GM18861 (cell line): ENCODE measurements around the gene TPP2.

Experiments
- ATAC-seq: cut with Tn5 transposase; IDR thresholded peaks from one replicate; pipeline ENCODE4 v1.9.1; 2021; ENCODE audit not compliant: unreplicated experiment

Gene TPP2

GRCh38 chr13:102593466-102593865 is 3.3 kb upstream of the TPP2 start:
- no peak for ATAC-seq

DNA sequence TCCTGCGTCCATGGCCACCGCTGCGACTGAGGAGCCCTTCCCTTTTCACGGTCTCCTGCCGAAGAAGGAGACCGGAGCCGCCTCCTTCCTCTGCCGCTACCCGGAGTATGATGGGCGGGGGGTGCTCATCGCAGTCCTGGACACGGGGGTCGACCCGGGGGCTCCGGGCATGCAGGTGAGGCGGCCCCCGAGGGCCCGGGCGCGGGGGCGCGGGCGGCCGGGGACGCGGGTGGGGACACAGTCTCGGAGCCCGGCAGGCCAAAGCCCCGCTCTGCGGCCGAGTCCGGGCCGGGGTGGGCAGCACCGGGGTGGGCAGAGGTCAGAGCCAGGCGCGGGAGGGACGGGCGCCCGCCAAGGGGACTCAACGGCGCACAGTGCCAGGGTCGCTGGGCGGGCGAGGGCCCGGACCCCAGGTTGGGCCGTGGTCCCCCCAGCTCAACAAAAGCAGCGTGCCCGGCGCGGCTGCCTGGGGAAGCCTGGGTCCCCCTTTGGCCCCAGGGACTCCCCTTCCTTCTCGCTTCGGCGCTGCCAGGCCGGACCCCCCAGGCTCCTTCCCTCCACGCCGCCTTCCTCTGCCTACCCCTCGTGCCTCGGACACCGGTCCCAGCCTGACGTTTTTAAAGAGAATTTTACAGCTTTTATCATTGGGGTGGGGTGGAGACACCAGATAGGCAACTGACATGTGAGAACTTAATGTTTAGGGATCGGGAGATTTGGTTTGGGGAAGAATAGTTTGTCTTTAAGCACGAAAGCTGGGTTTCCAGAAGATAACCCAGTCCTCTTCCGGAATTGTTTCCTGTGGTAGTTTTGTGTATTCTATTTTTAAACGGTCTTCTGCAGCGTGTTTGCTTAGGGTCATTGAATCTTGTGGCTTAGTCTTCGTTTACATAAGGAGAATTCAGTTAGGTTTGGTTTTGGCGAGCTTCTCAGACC is 509 bp downstream of the TPP2 start:
- peak; percentile 17 for ATAC-seq

- ATAC-seq: no peak
These were observed 1.3 kb downstream of the TPP2 start for GRCh38 chr13:102598061-102598460.

DNA sequence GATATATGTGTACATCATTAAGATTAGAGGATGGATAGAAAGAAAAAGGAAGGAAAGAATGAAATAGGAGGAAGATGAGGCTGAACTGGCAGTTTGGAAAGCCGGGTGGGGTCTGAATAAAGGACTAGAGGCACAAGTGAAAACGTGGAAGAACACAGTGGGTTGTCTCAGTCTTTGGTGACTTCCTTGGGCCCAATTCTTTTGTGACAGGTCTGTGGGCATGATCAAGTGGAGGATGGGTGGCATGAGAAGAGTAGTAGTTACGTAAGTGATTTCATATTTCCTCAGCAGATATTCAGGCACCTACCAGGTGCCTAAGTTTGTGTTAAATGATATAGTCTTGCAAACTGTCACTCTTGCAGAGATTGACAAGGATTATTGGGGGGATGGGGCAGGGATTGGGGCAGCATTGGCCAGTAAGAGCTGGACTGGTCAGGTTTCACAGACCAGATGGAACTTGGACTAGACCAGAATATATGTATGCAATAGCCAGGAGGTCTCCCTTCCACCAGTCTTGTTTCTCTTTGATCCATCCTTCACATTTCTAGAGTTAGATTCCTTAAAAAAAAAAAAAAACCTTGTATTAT is 2.7 kb downstream of the TPP2 start:
- ATAC-seq: no peak

- ATAC-seq: no peak
These were observed 9.9 kb downstream of the TPP2 start for GRCh38 chr13:102606537-102607309.

DNA sequence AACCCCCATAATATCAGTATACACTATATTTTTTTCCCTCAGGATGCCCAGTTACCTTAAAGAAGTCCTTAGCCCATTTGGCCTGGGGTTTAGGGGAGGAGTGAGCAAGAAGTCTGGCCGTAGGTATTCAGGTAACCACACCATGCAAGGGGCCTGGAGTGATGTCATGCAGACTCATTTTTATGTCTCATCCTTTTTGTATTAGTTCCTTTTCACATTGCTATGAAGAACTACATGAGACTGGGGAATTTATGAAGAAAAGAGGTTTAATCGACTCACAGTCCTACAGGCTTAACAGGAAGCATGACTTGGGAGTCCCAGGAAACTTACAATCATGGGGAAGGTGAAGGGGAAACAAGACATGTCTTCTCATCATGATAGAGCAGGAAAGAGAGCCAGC is 12.2 kb downstream of the TPP2 start:
- no peak for ATAC-seq

DNA sequence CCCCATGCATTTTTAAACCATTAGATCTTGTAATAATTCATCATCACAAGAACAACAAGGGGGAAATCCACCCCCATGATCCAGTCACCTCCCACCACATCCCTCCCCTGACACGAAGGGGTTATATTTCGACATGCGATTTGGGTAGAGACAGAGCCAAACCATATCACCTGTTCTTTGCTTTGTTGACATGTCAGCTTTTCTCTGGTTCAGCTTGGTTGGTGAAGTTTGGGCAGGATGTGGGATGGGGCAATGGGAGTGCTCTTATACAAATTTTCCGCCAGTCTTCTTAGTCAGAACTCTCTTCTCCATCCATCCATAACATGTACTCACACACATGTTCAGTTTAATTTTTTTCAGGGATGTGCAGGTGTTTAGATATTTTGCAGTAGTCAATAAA is 12.9 kb downstream of the TPP2 start:
- ATAC-seq: no peak

- ATAC-seq: no peak
These were observed 13.6 kb downstream of the TPP2 start for GRCh38 chr13:102610296-102610895.

DNA sequence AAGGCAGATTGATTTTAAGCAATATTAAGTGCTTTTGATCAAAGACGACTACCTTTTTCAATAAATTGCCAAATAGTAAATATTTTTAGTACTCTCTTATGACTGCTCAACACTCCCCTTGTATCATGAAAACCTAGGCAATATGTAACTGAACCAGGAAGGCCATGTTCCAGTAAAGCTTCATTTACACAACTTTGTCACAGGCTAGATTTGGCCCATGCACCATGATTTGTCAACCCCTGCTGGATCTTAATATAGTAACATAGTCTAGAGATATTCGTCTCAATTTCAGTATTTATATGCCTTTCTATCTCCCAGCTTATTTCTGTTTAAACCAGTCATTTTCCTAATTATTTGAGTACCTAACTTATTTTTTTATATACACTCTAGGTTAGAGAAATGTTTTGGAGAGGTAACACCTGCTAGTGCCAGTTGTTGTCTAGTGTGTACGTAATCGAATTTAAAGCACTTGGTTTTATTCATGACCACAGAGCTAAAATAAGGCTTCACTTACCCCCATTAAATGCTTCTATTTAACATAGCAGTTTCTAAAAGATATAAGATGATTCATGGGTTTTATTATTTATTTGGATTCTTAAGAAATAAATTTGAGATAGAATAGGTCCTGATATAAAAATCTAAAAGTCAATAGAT is 21.0 kb downstream of the TPP2 start:
- ATAC-seq: no peak

DNA sequence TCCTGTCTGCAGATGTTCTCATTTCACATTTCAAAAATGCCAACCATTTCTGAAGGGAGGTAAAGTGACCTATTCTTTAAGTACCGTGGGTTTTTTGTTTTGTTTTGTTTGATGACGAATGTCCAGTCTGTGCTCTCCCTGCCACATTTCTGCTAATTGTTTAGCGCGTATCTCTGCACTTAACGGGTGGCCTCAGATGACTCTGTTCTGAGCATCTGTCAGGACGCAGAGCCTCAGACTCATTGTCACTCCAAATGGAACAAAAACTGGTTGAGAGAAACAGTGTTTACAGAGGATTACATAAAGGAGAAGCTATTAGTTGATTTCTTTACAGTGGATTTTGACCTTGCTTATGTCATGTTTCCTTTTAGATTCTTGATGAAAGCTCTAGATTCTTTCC is 23.7 kb downstream of the TPP2 start:
- no peak for ATAC-seq

- no peak for ATAC-seq
These were observed 30.1 kb downstream of the TPP2 start for GRCh38 chr13:102626928-102627327.

- no peak for ATAC-seq
These were observed 31.8 kb downstream of the TPP2 start for GRCh38 chr13:102628559-102628958.

DNA sequence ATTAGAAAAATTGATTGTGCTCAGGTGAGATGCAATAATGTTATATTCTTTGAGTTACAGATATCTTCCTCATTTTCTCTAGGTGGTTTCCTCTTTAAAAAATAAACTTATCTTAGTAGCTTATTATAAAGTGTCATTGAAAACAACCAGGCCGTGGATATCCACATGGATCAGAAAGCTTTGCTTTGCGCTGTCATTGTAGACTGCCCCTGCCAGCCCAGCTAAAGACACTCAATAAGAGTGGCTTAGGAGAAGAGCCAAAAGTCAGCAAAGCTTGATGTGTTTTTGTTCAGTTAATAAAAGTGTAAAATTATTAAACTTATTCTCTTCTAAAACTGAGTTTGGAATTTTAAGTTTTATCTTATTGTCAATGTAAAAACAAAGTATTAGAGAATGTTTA is 34.4 kb downstream of the TPP2 start:
- no peak for ATAC-seq

GRCh38 chr13:102638741-102639140 is 42.0 kb downstream of the TPP2 start:
- no peak for ATAC-seq

GRCh38 chr13:102642029-102642428 is 45.2 kb downstream of the TPP2 start:
- ATAC-seq: no peak

DNA sequence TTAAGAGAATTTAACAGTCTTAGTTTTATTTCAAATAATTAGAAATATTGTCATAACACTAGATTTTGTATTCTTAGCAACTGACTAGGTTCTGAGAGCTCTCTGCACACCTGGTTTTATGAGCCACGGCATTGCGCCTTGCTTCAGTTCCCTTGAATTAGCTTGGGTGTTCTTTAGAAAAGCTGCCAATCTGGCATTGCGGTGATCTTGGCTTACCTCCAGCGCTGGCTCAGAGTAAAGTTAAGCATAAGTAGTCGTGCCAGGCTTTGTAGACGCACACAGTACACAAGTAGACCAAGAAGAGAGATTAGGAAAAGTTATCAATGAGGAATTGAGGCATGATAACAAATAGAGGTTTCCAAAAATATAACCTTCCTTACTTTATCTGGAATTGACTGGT is 45.7 kb downstream of the TPP2 start:
- ATAC-seq: no peak

DNA sequence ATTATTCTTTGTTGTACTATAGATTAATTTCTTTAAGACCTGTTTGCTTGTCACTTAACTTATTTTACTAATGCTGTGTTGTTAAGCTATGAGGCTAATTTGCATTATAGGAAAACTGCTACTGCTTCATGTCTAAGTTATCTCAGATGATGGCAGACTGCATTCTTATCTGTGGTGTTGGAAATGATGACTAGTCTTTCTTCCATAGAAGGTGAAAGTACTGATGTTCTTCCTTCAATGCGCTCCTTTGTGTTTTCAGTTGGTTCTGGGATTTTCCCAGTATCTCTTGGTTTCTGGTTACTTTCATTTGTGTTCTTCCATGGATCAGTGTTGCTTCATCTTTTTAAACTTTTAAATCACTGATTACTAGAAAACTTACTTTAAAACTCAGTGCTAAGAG is 46.9 kb downstream of the TPP2 start:
- ATAC-seq: no peak

- ATAC-seq: no peak
These were observed 48.9 kb downstream of the TPP2 start for GRCh38 chr13:102645701-102646100.

- ATAC-seq: no peak
These were observed 51.3 kb downstream of the TPP2 start for GRCh38 chr13:102648046-102648445.

- ATAC-seq: no peak
These were observed 53.7 kb downstream of the TPP2 start for GRCh38 chr13:102650444-102650843.

DNA sequence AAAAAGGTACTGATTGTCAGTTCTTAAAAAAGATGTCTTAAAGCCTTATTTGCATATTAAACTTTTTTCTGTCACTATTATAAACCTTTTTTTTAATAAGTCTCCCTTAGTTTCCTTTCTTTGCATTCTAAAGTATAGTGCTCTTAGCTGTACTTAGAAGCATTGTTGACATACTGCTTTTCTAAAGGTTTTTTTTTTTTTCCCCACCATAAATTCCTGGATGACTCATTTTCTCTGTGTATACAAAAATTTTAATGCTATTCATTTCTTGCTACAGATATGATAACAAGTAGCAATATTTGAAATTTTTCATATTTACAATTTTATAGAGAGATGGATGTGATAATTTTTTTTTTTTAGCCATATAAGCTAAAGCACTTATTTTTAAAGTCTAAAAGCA is 54.6 kb downstream of the TPP2 start:
- no peak for ATAC-seq
